Measurements from ENCODE around the gene FOXL2NB. TPM values are rescaled to one million over a fixed set of nuclear protein-coding genes. Genes with fewer than 3 reads are reported as not detected.

The FOXL2NB gene
- 0.05 TPM in 1 of 2 replicates, not detected in the other for total RNA-seq

DNA sequence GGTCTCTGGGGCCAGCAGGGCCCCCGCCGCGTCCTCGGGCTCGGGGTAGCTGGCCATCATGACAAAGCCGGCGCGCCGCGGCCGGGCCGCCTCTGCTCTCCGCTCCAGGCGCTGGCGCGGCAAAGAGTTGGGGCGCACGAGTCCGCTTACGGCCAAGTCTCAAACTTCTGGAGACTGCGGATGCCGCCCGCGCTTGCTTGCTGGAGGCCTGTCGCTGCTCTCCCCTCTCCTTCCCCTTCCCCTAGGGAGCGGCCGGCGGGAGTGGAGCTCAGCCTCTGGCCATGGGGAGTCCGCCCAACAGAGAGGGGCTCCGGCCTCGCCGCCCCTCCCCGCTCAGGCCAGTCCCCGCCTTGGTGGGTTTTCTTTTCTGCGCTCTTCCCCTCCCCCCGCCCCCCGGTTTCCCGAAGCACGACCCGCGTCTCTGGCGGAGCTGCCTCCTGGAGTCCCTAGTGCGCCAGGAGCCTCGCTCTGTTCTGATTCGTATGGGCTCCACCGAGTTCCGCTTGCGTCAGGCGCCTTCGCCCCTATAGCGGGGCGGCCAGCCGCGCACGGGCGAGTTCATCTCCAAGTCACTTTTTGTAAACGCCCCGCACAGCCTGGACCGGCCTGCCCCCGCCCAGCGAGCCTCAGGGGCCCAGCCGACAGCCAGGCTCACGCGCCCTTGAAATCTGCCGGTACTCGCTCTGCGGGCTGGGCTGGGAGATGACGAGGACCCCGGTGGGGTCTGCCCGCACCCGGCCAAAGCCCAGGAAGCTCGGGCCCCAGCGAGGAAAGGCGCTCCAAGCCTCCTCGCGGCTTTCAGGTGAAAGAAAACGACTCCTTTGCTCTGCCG is at the start of gene FOXL2NB, which contains the start of gene FOXL2:
Gene FOXL2NB (plus strand): TSS at position 555 of the 832 bp plus-strand sequence. CDS start 148 bp downstream, at position 703.
Gene FOXL2 (minus strand): TSS at position 475 of the 832 bp plus-strand sequence. CDS start 415 bp downstream, at position 60.

Other genes with a start within 250 kb of the FOXL2NB start
- 9.4 and 12.8 TPM in 2 replicates for gene PIK3CB, start 112.3 kb upstream of the FOXL2NB start, total RNA-seq
- 0.19 and 0.28 TPM in 2 replicates for gene FOXL2, start 80 bp upstream of the FOXL2NB start, total RNA-seq
- not detected in 2 replicates for gene PRR23A, start 59.1 kb downstream of the FOXL2NB start, total RNA-seq
- not detected in 2 replicates for gene PRR23B, start 73.7 kb downstream of the FOXL2NB start, total RNA-seq
- gene PRR23C, start 97.7 kb downstream of the FOXL2NB start, total RNA-seq = not detected in 2 replicates